ENCODE measurements around the gene CASKIN1. TPM values are rescaled to one million over a fixed set of nuclear protein-coding genes. Genes with fewer than 3 reads are reported as not detected.

The CASKIN1 gene
- total and polyA plus RNA-seq, 4 donors, result under 0.01 to 0.17 (median 0.09) TPM; not detected in 1

- no peak for DNase-seq (ENCODE audit: low spot score)
- H3K4me1 ChIP-seq (ENCODE audit: control insufficient read depth in 4 of 4, insufficient read depth in 4 of 4, low read length in 3 of 4), result peaks cover 0 to 10% (median 2%) of the 10 kb centered on the region in 4 donors
- H3K36me3 ChIP-seq (ENCODE audit: control insufficient read depth in 4 of 4, insufficient read depth in 3 of 4, low read depth in 1 of 4, low read length in 3 of 4), result no peaks in the 10 kb centered on the region
- no peak overlapping the region for H3K4me3 ChIP-seq (ENCODE audit: low read depth in 1 of 3, low read length in 3 of 3)
- TF ChIP-seq MAX (IDR thresholded peaks at IDR 0.05) (no peak), CTCF (IDR thresholded peaks at IDR 0.05; ENCODE audit: low read depth, low read length, missing input control) (no peak), GABPA (IDR thresholded peaks at IDR 0.05 in 1 of 2, conservative IDR thresholded peaks at IDR 0.05 in 1 of 2) (no peak), REST (IDR thresholded peaks at IDR 0.05) (no peak), RAD21 (IDR thresholded peaks at IDR 0.05) (no peak)
- no peak overlapping the region for H3K27ac ChIP-seq (ENCODE audit: low read depth in 1 of 2, low read length in 2 of 2)
- no peaks in the 10 kb centered on the region for H3K9me3 ChIP-seq (ENCODE audit: control insufficient read depth in 4 of 4, low read length in 3 of 4)
- 88% methylated on average over 25 of the region's 25 CpGs for WGBS
- H3K9ac ChIP-seq (ENCODE audit: low read depth in 1 of 2, low read length in 2 of 2), result no peak overlapping the region
- no peaks in the 10 kb centered on the region for H3K27me3 ChIP-seq (ENCODE audit: control insufficient read depth in 4 of 4, insufficient read depth in 4 of 4, low read length in 3 of 4)
These were observed 5.6 kb downstream of the CASKIN1 start for GRCh38 chr16:2190659-2191445.

- no peaks in the 10 kb centered on the region for H3K9me3 ChIP-seq (ENCODE audit: control insufficient read depth in 4 of 4, low read length in 3 of 4)
- no peaks in the 10 kb centered on the region for H3K36me3 ChIP-seq (ENCODE audit: control insufficient read depth in 4 of 4, insufficient read depth in 3 of 4, low read depth in 1 of 4, low read length in 3 of 4)
These were observed 6.3 kb downstream of the CASKIN1 start for GRCh38 chr16:2190002-2190658.

More at GRCh38 chr16:2190002-2190658, 6.3 kb downstream of the CASKIN1 start:
- 85% methylated on average over 24 of the region's 24 CpGs for WGBS
- Histone ChIP-seq H3K4me1 (ENCODE audit: control insufficient read depth in 4 of 4, insufficient read depth in 4 of 4, low read length in 3 of 4) (peaks cover 0 to 2% (median 0%) of the 10 kb centered on the region in 4 donors), H3K27me3 (ENCODE audit: control insufficient read depth in 4 of 4, insufficient read depth in 4 of 4, low read length in 3 of 4) (no peaks in the 10 kb centered on the region), H3K4me3 (ENCODE audit: low read depth in 1 of 3, low read length in 3 of 3) (no peak overlapping the region), H3K27ac (ENCODE audit: low read depth in 1 of 2, low read length in 2 of 2) (no peak overlapping the region), H3K9ac (ENCODE audit: low read depth in 1 of 2, low read length in 2 of 2) (no peak overlapping the region)
- TF ChIP-seq GABPA (IDR thresholded peaks at IDR 0.05 in 1 of 2, conservative IDR thresholded peaks at IDR 0.05 in 1 of 2) (no peak), HNF4A (conservative IDR thresholded peaks at IDR 0.05) (no peak), CTCF (IDR thresholded peaks at IDR 0.05; ENCODE audit: low read depth, low read length, missing input control) (no peak), YY1 (IDR thresholded peaks at IDR 0.05) (no peak), RAD21 (IDR thresholded peaks at IDR 0.05) (no peak), NR2F2 (IDR thresholded peaks at IDR 0.05) (no peak), TAF1 (conservative IDR thresholded peaks at IDR 0.05) (no peak), FOXA2 (IDR thresholded peaks at IDR 0.05) (no peak), MAX (IDR thresholded peaks at IDR 0.05) (no peak), ZBTB33 (IDR thresholded peaks at IDR 0.05) (no peak)
- no peak for DNase-seq (ENCODE audit: low spot score)
